Brain microvascular endothelial cell (primary cell): ENCODE data around the gene GNPTG.
"Not testable (repeated sequence)": the region's sequence is repeated elsewhere in the genome, so short reads cannot be mapped to it uniquely, and the experiment has no call there.

ENCODE experiments used
- DNase-seq: peaks from one replicate; pipeline ENCODE4 v3.0.0-alpha.2; 2020
- H3K27ac ChIP-seq: fragments of 250-450 bp; sonication (Bioruptor Pico); 2 replicates; pipeline ENCODE4 v1.5.1; 2020; ENCODE audit warnings: mild to moderate bottlenecking, moderate library complexity
- H3K27me3 ChIP-seq: fragments of 250-450 bp; sonication (Bioruptor Pico); replicated peaks from 2 replicates; pipeline ENCODE4 v1.5.1; 2020; ENCODE audit warnings: mild to moderate bottlenecking
- H3K36me3 ChIP-seq: fragments of 250-450 bp; sonication (Bioruptor Pico); replicated peaks from 2 replicates; pipeline ENCODE4 v1.5.1; 2020; ENCODE audit warnings: mild to moderate bottlenecking
- H3K4me3 ChIP-seq: 2 replicates; pipeline ENCODE4 v1.5.1; 2011; ENCODE audit warnings: low read depth, mild to moderate bottlenecking, control low read depth, low read length, moderate library complexity
- CTCF ChIP-seq: IDR thresholded peaks from 2 replicates; pipeline ENCODE4 v1.5.1; 2011; ENCODE audit warnings: low read depth, mild to moderate bottlenecking, moderate library complexity, low read length, control low read depth, inconsistent platforms; ENCODE audit errors: missing control alignments
- in situ Hi-C: cut with HindIII; loops from 2 replicates; pipeline ENCODE4 v1.10.0; 2017; ENCODE audit warnings: low sequenced_read_pairs, low pct_ligation_motif_present

GNPTG gene

GRCh38 chr16:1326946-1327618, 24.6 kb upstream of the GNPTG start:
- Histone ChIP-seq H3K27me3 (peaks cover 5% of the 10 kb centered on the region), H3K27ac (no peak overlapping the region), H3K36me3 (peaks cover 27% of the 10 kb centered on the region), H3K4me3 (no peak overlapping the region)
- in situ Hi-C loops: no loop called here
- TF ChIP-seq CTCF: no peak
- DNase-seq: no peak

- H3K36me3 ChIP-seq: peaks cover 24% of the 10 kb centered on the region
- peaks cover 10% of the 10 kb centered on the region for H3K27me3 ChIP-seq
- H3K27ac ChIP-seq: no peak overlapping the region
- DNase-seq: no peak
- in situ Hi-C loops: no loop called here
- no peak overlapping the region for H3K4me3 ChIP-seq
- TF ChIP-seq CTCF: no peak
Observed at GRCh38 chr16:1327619-1327947, 24.1 kb upstream of the GNPTG start.

GRCh38 chr16:1328136-1328535, 23.6 kb upstream of the GNPTG start:
- H3K27me3 ChIP-seq: peaks cover 16% of the 10 kb centered on the region
- H3K4me3 ChIP-seq, H3K27ac ChIP-seq, DNase-seq, in situ Hi-C loops: not testable (repeated sequence)
- peaks cover 23% of the 10 kb centered on the region for H3K36me3 ChIP-seq

- H3K36me3 ChIP-seq: peaks cover 16% of the 10 kb centered on the region
- in situ Hi-C loops, H3K4me3 ChIP-seq, H3K27ac ChIP-seq, DNase-seq: not testable (repeated sequence)
- peaks cover 23% of the 10 kb centered on the region for H3K27me3 ChIP-seq
Observed at GRCh38 chr16:1328961-1329360, 22.8 kb upstream of the GNPTG start.

- TF ChIP-seq CTCF: peak; percentile 72
- peaks cover 2% of the 10 kb centered on the region for H3K36me3 ChIP-seq
- peaks cover 37% of the 10 kb centered on the region for H3K27me3 ChIP-seq
- no peak overlapping the region for H3K27ac ChIP-seq
- no peak for DNase-seq
- H3K4me3 ChIP-seq: no peak overlapping the region
- in situ Hi-C loops: no loop called here
Observed at GRCh38 chr16:1330260-1330914, 21.3 kb upstream of the GNPTG start.

GRCh38 chr16:1330931-1331711, 20.6 kb upstream of the GNPTG start:
- TF ChIP-seq CTCF: peak; percentile 18
- Histone ChIP-seq H3K27ac (no peak overlapping the region), H3K4me3 (no peak overlapping the region), H3K27me3 (peaks cover 44% of the 10 kb centered on the region), H3K36me3 (no peaks in the 10 kb centered on the region)
- in situ Hi-C loops: no loop called here
- no peak for DNase-seq
